PC-9 (cell line): Measurements from ENCODE around the gene DIP2C. TPM values are rescaled to one million over a fixed set of nuclear protein-coding genes. Genes with fewer than 3 reads are reported as not detected.

Experiments used
- BruUV-seq: library from RNA; stranded (reverse); fragments of 400-500 nt; replicated peaks from 2 replicates; lab custom pipeline; 2021; lab: Mats Ljungman, UMichigan
- CTCF ChIA-PET: fragments of 300-600 bp; sonication (Branson Sonifier 250); formaldehyde crosslinking; loops from one replicate; lab custom pipeline; 2022; ENCODE audit warnings: antibody characterized with exemption; lab: Charles Lee
- POLR2A ChIA-PET: fragments of 300-600 bp; sonication (Branson Sonifier 250); formaldehyde crosslinking; loops from one replicate; lab custom pipeline; 2022; ENCODE audit warnings: antibody characterized with exemption; ENCODE audit not compliant: unreplicated experiment; lab: Charles Lee
- DNase-seq, 2 experiments: peaks; one replicate each; pipeline versions ENCODE4 v3.0.0 to v3.0.0-alpha.2; 2015 to 2022; ENCODE audit warnings: mixed read lengths in 1 of 2
- H2AFZ ChIP-seq: fragments of 200-600 bp; sonication (generic); 2 replicates; pipeline ENCODE4 v1.8.1; 2017; ENCODE audit warnings: antibody characterized with exemption
- H3F3A ChIP-seq: fragments of 200-600 bp; sonication (generic); 2 replicates; pipeline ENCODE4 v1.8.1; 2017; ENCODE audit warnings: antibody characterized with exemption, mild to moderate bottlenecking, low read depth; ENCODE audit not compliant: insufficient read depth
- H3K27ac ChIP-seq: fragments of 200-600 bp; sonication (generic); 2 replicates; pipeline ENCODE4 v1.6.1; 2016; ENCODE audit warnings: mixed run types
- H3K27me3 ChIP-seq: fragments of 200-600 bp; sonication (generic); 2 replicates; pipeline ENCODE4 v1.6.1; 2016; ENCODE audit warnings: low read depth, mixed run types; ENCODE audit not compliant: insufficient read depth
- H3K36me3 ChIP-seq: fragments of 200-600 bp; sonication (generic); 2 replicates; pipeline ENCODE4 v1.6.1; 2016; ENCODE audit warnings: low read depth, mixed run types
- H3K4me1 ChIP-seq: fragments of 200-600 bp; sonication (generic); replicated peaks from 2 replicates; pipeline ENCODE4 v1.6.1; 2016; ENCODE audit warnings: mixed run types; ENCODE audit not compliant: insufficient read depth
- H3K4me2 ChIP-seq: fragments of 200-600 bp; sonication (generic); 2 replicates; pipeline ENCODE4 v1.6.1; 2017; ENCODE audit warnings: mixed run types
- H3K4me3 ChIP-seq: fragments of 200-600 bp; sonication (generic); 2 replicates; pipeline ENCODE4 v1.6.1; 2016; ENCODE audit warnings: mixed run types
- H3K79me2 ChIP-seq: fragments of 200-600 bp; sonication (generic); 2 replicates; pipeline ENCODE4 v1.6.1; 2017; ENCODE audit warnings: low read depth, mixed run types
- H3K9me2 ChIP-seq: fragments of 200-600 bp; sonication (generic); 2 replicates; pipeline ENCODE4 v1.8.1; 2017; ENCODE audit warnings: mild to moderate bottlenecking; ENCODE audit not compliant: insufficient read depth
- H3K9me3 ChIP-seq: fragments of 200-600 bp; sonication (generic); 2 replicates; pipeline ENCODE4 v1.8.1; 2016; ENCODE audit warnings: low read depth; ENCODE audit not compliant: insufficient read depth
- H4K20me1 ChIP-seq: fragments of 200-600 bp; sonication (generic); 2 replicates; pipeline ENCODE4 v1.8.1; 2017; ENCODE audit not compliant: insufficient read depth
- CTCF ChIP-seq: fragments of 200-600 bp; sonication (generic); conservative IDR thresholded peaks from 2 replicates; pipeline ENCODE4 v1.6.1; 2017; ENCODE audit warnings: mixed run types, antibody characterized with exemption, mild to moderate bottlenecking, moderate library complexity
- EZH2 ChIP-seq: fragments of 200-600 bp; sonication (generic); IDR thresholded peaks from 2 replicates; pipeline ENCODE4 v1.8.0; 2017; ENCODE audit warnings: antibody characterized with exemption, low read depth
- intact Hi-C: fragments of 100-400 bp; cut with micrococcal nuclease; formaldehyde crosslinking; loops from one replicate; pipeline ENCODE4 v1.10.0; 2022; ENCODE audit not compliant: unreplicated experiment
- total RNA-seq: library from RNA; stranded (reverse); gene quantifications from 2 replicates; pipeline ENCODE4 v1.2.3, GENCODE V29; 2021

DIP2C gene
- total RNA-seq, 1 experiment from 2014 or later = 0.83 TPM

GRCh38 chr10:359762-360161 is 329.7 kb downstream of the DIP2C start:
- Histone ChIP-seq H3K9me3 (no peaks in the 10 kb centered on the region), H3K79me2 (no peaks in the 10 kb centered on the region), H4K20me1 (no peaks in the 10 kb centered on the region), H3K9me2 (no peaks in the 10 kb centered on the region), H3K4me2 (no peak overlapping the region), H3K36me3 (no peaks in the 10 kb centered on the region), H3K4me1 (no peaks in the 10 kb centered on the region), H3K27ac (no peak overlapping the region), H3K27me3 (peaks cover 90% of the 10 kb centered on the region), H3K4me3 (no peak overlapping the region), H2AFZ (no peak overlapping the region), H3F3A (no peaks in the 10 kb centered on the region)
- CTCF ChIA-PET = no interaction called here
- POLR2A ChIA-PET = no interaction called here
- DNase-seq = no peak
- TF ChIP-seq EZH2 (no peak), CTCF (no peak)
- intact Hi-C loops = no loop called here
- BruUV-seq = no TSS peak

- H3K9me3 ChIP-seq = no peaks in the 10 kb centered on the region
- no peak overlapping the region for H2AFZ ChIP-seq
- DNase-seq = no peak
- H3K4me3 ChIP-seq = no peak overlapping the region
- intact Hi-C loops = no loop called here
- ChIA-PET POLR2A (no interaction called here), CTCF (no interaction called here)
- no peaks in the 10 kb centered on the region for H3K9me2 ChIP-seq
- H3K4me1 ChIP-seq = no peaks in the 10 kb centered on the region
- no peaks in the 10 kb centered on the region for H4K20me1 ChIP-seq
- H3K27me3 ChIP-seq = peaks cover 90% of the 10 kb centered on the region
- no peak overlapping the region for H3K4me2 ChIP-seq
- H3F3A ChIP-seq = no peaks in the 10 kb centered on the region
- H3K36me3 ChIP-seq = no peaks in the 10 kb centered on the region
- no peaks in the 10 kb centered on the region for H3K79me2 ChIP-seq
- no TSS peak for BruUV-seq
- TF ChIP-seq EZH2 = no peak
- H3K27ac ChIP-seq = no peak overlapping the region
Observed at GRCh38 chr10:359093-359492, 330.4 kb downstream of the DIP2C start.

GRCh38 chr10:357201-357950 is 332.1 kb downstream of the DIP2C start:
- H2AFZ ChIP-seq = no peak overlapping the region
- CTCF ChIA-PET = no interaction called here
- no peak for DNase-seq
- no peaks in the 10 kb centered on the region for H4K20me1 ChIP-seq
- H3K4me3 ChIP-seq = no peak overlapping the region
- intact Hi-C loops = no loop called here
- no peaks in the 10 kb centered on the region for H3F3A ChIP-seq
- TF ChIP-seq EZH2 (no peak), CTCF (no peak)
- H3K4me1 ChIP-seq = no peaks in the 10 kb centered on the region
- no peak overlapping the region for H3K27ac ChIP-seq
- H3K9me3 ChIP-seq = no peaks in the 10 kb centered on the region
- H3K27me3 ChIP-seq = peaks cover 87% of the 10 kb centered on the region
- H3K79me2 ChIP-seq = no peaks in the 10 kb centered on the region
- POLR2A ChIA-PET = no interaction called here
- no peaks in the 10 kb centered on the region for H3K36me3 ChIP-seq
- H3K4me2 ChIP-seq = no peak overlapping the region
- BruUV-seq = no TSS peak
- no peaks in the 10 kb centered on the region for H3K9me2 ChIP-seq
